NCI-H1105 treated with DMSO at 0.1 percent for 48 hours (cell line): ENCODE results near the gene TPCN2.

Source experiments
- DNase-seq: peaks from one replicate; lab custom pipeline; 2025; lab: John Stamatoyannopoulos, UW

Gene TPCN2

GRCh38 chr11:69058511-69059270 lies 10.0 kb downstream of the TPCN2 start:
- DNase-seq, result no peak

- no peak for DNase-seq
These were observed 10.7 kb downstream of the TPCN2 start for GRCh38 chr11:69059429-69059828.

- no peak for DNase-seq
These were observed 11.3 kb downstream of the TPCN2 start for GRCh38 chr11:69059985-69060384.

- no peak for DNase-seq
These were observed 12.3 kb downstream of the TPCN2 start for GRCh38 chr11:69060806-69061712.

GRCh38 chr11:69061713-69062053 lies 13.0 kb downstream of the TPCN2 start:
- no peak for DNase-seq

- no peak for DNase-seq
These were observed 13.6 kb downstream of the TPCN2 start for GRCh38 chr11:69062169-69062855.

GRCh38 chr11:69062873-69063651 lies 14.3 kb downstream of the TPCN2 start:
- no peak for DNase-seq

- no peak for DNase-seq
These were observed 15.0 kb downstream of the TPCN2 start for GRCh38 chr11:69063652-69064260.

GRCh38 chr11:69064394-69064957 lies 15.7 kb downstream of the TPCN2 start:
- DNase-seq, result no peak

GRCh38 chr11:69065147-69065710 lies 16.5 kb downstream of the TPCN2 start:
- DNase-seq, result no peak

GRCh38 chr11:69066122-69067112 lies 17.7 kb downstream of the TPCN2 start:
- no peak for DNase-seq

GRCh38 chr11:69067200-69067599 lies 18.5 kb downstream of the TPCN2 start:
- no peak for DNase-seq

GRCh38 chr11:69071086-69071800 lies 22.5 kb downstream of the TPCN2 start:
- no peak for DNase-seq

GRCh38 chr11:69071956-69072355 lies 23.2 kb downstream of the TPCN2 start:
- DNase-seq, result no peak

- DNase-seq, result no peak
These were observed 24.7 kb downstream of the TPCN2 start for GRCh38 chr11:69073469-69073868.

- no peak for DNase-seq
These were observed 25.8 kb downstream of the TPCN2 start for GRCh38 chr11:69074375-69075140.

- DNase-seq, result no peak
These were observed 26.8 kb downstream of the TPCN2 start for GRCh38 chr11:69075421-69076128.
